DND-41 (cell line): Measurements from ENCODE around the gene C13orf46.

Source experiments
- EZH2 ChIP-seq: IDR thresholded peaks from 3 replicates; pipeline ENCODE4 v1.6.1; 2012; ENCODE audit warnings: borderline replicate concordance, low read depth, mild to moderate bottlenecking, moderate library complexity, low read length, inconsistent platforms; ENCODE audit not compliant: severe bottlenecking
- TF ChIP-seq, protein P1 (sequence below): IDR thresholded peaks from 2 replicates; pipeline ENCODE4 v1.5.1; 2012; ENCODE audit warnings: borderline replicate concordance, low read length, moderate library complexity, mild to moderate bottlenecking; ENCODE audit not compliant: poor library complexity, severe bottlenecking; ENCODE audit errors: extremely low read depth

GRCh38 chr13:113952983-113953520 lies 20.8 kb downstream of the C13orf46 start:
- TF ChIP-seq, protein P1, sequence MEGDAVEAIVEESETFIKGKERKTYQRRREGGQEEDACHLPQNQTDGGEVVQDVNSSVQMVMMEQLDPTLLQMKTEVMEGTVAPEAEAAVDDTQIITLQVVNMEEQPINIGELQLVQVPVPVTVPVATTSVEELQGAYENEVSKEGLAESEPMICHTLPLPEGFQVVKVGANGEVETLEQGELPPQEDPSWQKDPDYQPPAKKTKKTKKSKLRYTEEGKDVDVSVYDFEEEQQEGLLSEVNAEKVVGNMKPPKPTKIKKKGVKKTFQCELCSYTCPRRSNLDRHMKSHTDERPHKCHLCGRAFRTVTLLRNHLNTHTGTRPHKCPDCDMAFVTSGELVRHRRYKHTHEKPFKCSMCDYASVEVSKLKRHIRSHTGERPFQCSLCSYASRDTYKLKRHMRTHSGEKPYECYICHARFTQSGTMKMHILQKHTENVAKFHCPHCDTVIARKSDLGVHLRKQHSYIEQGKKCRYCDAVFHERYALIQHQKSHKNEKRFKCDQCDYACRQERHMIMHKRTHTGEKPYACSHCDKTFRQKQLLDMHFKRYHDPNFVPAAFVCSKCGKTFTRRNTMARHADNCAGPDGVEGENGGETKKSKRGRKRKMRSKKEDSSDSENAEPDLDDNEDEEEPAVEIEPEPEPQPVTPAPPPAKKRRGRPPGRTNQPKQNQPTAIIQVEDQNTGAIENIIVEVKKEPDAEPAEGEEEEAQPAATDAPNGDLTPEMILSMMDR, result no peak
- TF ChIP-seq EZH2, result no peak
